Measurements from ENCODE around the gene FBN1.

GRCh38 chr15:48471073-48471472 is 174.4 kb downstream of the FBN1 start:
- TF ChIP-seq CTCF (conservative IDR thresholded peaks at IDR 0.05) (no peak), ZFX (IDR thresholded peaks at IDR 0.05) (no peak)

All from C4-2B (cell line).